ENCODE measurements around the gene PHACTR2. TPM values are rescaled to one million over a fixed set of nuclear protein-coding genes. Genes with fewer than 3 reads are reported as not detected.

PHACTR2 gene
- total RNA-seq, 1 donor from 2014 or later, result 110 TPM

GRCh38 chr6:143691900-143692636, 14.3 kb downstream of the PHACTR2 start:
- DNase-seq (ENCODE audit: low spot score), result no peak
- H3K4me3 Mint-ChIP-seq (ENCODE audit: unreplicated experiment), result peak overlapping the region; percentile 1
- peaks cover 94% of the 10 kb centered on the region for H3K4me1 Mint-ChIP-seq (ENCODE audit: low read depth)
- no peaks in the 10 kb centered on the region for H3K9me3 Mint-ChIP-seq (ENCODE audit: low read depth)
- TF ChIP-seq CTCF (IDR thresholded peaks at IDR 0.05), result no peak
- no peaks in the 10 kb centered on the region for H3K27me3 Mint-ChIP-seq (ENCODE audit: low read depth)
- H3K27ac Mint-ChIP-seq (ENCODE audit: unreplicated experiment), result peak overlapping the region; percentile 15
- H3K36me3 Mint-ChIP-seq (ENCODE audit: low read depth), result no peaks in the 10 kb centered on the region

GRCh38 chr6:143692696-143693095, 14.9 kb downstream of the PHACTR2 start:
- peaks cover 94% of the 10 kb centered on the region for H3K4me1 Mint-ChIP-seq (ENCODE audit: low read depth)
- no peak for TF ChIP-seq CTCF (IDR thresholded peaks at IDR 0.05)

GRCh38 chr6:143694013-143694412, 16.2 kb downstream of the PHACTR2 start:
- no peak overlapping the region for H3K27ac Mint-ChIP-seq (ENCODE audit: unreplicated experiment)
- peaks cover 93% of the 10 kb centered on the region for H3K4me1 Mint-ChIP-seq (ENCODE audit: low read depth)

More at GRCh38 chr6:143692696-143693095, 14.9 kb downstream of the PHACTR2 start:
- Mint-ChIP-seq H3K4me3 (ENCODE audit: unreplicated experiment) (no peak overlapping the region), H3K36me3 (ENCODE audit: low read depth) (no peaks in the 10 kb centered on the region), H3K27ac (ENCODE audit: unreplicated experiment) (peak overlapping the region; percentile 10), H3K9me3 (ENCODE audit: low read depth) (no peaks in the 10 kb centered on the region), H3K27me3 (ENCODE audit: low read depth) (no peaks in the 10 kb centered on the region)
- no peak for DNase-seq (ENCODE audit: low spot score)

GRCh38 chr6:143694560-143694959, 16.8 kb downstream of the PHACTR2 start:
- H3K9me3 Mint-ChIP-seq (ENCODE audit: low read depth), result peaks cover 1% of the 10 kb centered on the region
- no peaks in the 10 kb centered on the region for H3K27me3 Mint-ChIP-seq (ENCODE audit: low read depth)
- H3K27ac Mint-ChIP-seq (ENCODE audit: unreplicated experiment), result peak overlapping the region; percentile 18
- H3K36me3 Mint-ChIP-seq (ENCODE audit: low read depth), result peaks cover under 1% of the 10 kb centered on the region
- H3K4me3 Mint-ChIP-seq (ENCODE audit: unreplicated experiment), result no peak overlapping the region
- no peak for DNase-seq (ENCODE audit: low spot score)
- H3K4me1 Mint-ChIP-seq (ENCODE audit: low read depth), result peaks cover 93% of the 10 kb centered on the region
- TF ChIP-seq CTCF (IDR thresholded peaks at IDR 0.05), result no peak

More at GRCh38 chr6:143694013-143694412, 16.2 kb downstream of the PHACTR2 start:
- Mint-ChIP-seq H3K4me3 (ENCODE audit: unreplicated experiment) (no peak overlapping the region), H3K27me3 (ENCODE audit: low read depth) (no peaks in the 10 kb centered on the region), H3K36me3 (ENCODE audit: low read depth) (no peaks in the 10 kb centered on the region), H3K9me3 (ENCODE audit: low read depth) (no peaks in the 10 kb centered on the region)
- DNase-seq (ENCODE audit: low spot score), result no peak
- TF ChIP-seq CTCF (IDR thresholded peaks at IDR 0.05), result no peak

GRCh38 chr6:143695130-143695968, 17.6 kb downstream of the PHACTR2 start:
- H3K4me1 Mint-ChIP-seq (ENCODE audit: low read depth), result peaks cover 93% of the 10 kb centered on the region
- peaks cover 3% of the 10 kb centered on the region for H3K9me3 Mint-ChIP-seq (ENCODE audit: low read depth)
- no peak overlapping the region for H3K4me3 Mint-ChIP-seq (ENCODE audit: unreplicated experiment)
- H3K27ac Mint-ChIP-seq (ENCODE audit: unreplicated experiment), result no peak overlapping the region
- peaks cover 2% of the 10 kb centered on the region for H3K36me3 Mint-ChIP-seq (ENCODE audit: low read depth)
- no peak for DNase-seq (ENCODE audit: low spot score)
- TF ChIP-seq CTCF (IDR thresholded peaks at IDR 0.05), result no peak
- no peaks in the 10 kb centered on the region for H3K27me3 Mint-ChIP-seq (ENCODE audit: low read depth)
